T-cell (primary cell): ENCODE measurements around the gene C2orf76. TPM values are rescaled to one million over a fixed set of nuclear protein-coding genes. Genes with fewer than 3 reads are reported as not detected.

Experiments
- ATAC-seq, 4 experiments: fragments of 200-7000 bp in 3 of 4; fragments of 150-1000 bp in 1 of 4; cut with Tn5 transposase; replicated peaks in 1 of 4; 1 replicate in 3 of 4; 2 replicates in 1 of 4; pipeline ENCODE4 v1.10.0; 2021; ENCODE audit warnings: moderate library complexity in 3 of 4, mild to moderate bottlenecking in 2 of 4, moderate number of reproducible peaks in 1 of 4
- CTCF ChIA-PET, 2 donors: fragments of 300-600 bp; sonication (Branson Sonifier 250); formaldehyde crosslinking; loops; one replicate each; lab custom pipeline; 2022; ENCODE audit warnings: antibody characterized with exemption in 2 of 2; lab: Charles Lee
- POLR2A ChIA-PET, 2 donors: fragments of 300-600 bp; sonication (Branson Sonifier 250); formaldehyde crosslinking; loops; one replicate each; lab custom pipeline; 2022; ENCODE audit warnings: antibody characterized with exemption in 2 of 2; lab: Charles Lee
- DNase-seq, 35 experiments: peaks; one replicate each; pipeline versions ENCODE4 v3.0.0 to v3.0.0-alpha.2; 2013 to 2023
- H3K27ac ChIP-seq: one replicate; pipeline ENCODE4 v1.5.1; 2013; ENCODE audit warnings: low read length
- H3K27me3 ChIP-seq, 2 experiments: replicated peaks in 1 of 2; 1 replicate in 1 of 2; 2 replicates in 1 of 2; pipeline versions ENCODE4 v1.6.1 to v1.7.0; 2013; ENCODE audit warnings: low read length in 1 of 2, mixed read lengths in 1 of 2; ENCODE audit not compliant: control insufficient read depth in 2 of 2, insufficient read depth in 2 of 2; ENCODE audit errors: extremely low read depth in 1 of 2
- H3K36me3 ChIP-seq, 2 donors: 1 replicate in 1 of 2; 2 replicates in 1 of 2; pipeline versions ENCODE4 v1.6.1 to v1.7.0; 2013; ENCODE audit warnings: low read length in 1 of 2; ENCODE audit not compliant: control insufficient read depth in 2 of 2, insufficient read depth in 1 of 2; ENCODE audit errors: extremely low read depth in 1 of 2
- H3K4me1 ChIP-seq, 2 experiments: 1 replicate in 1 of 2; 2 replicates in 1 of 2; pipeline versions ENCODE4 v1.6.1 to v1.7.0; 2013; ENCODE audit warnings: low read length in 2 of 2, mixed read lengths in 1 of 2; ENCODE audit not compliant: insufficient read depth in 2 of 2, control insufficient read depth in 1 of 2; ENCODE audit errors: extremely low read depth in 1 of 2
- H3K4me3 ChIP-seq, 2 donors: 1 replicate in 1 of 2; 2 replicates in 1 of 2; pipeline versions ENCODE4 v1.5.1 to v1.7.0; 2013; ENCODE audit warnings: mild to moderate bottlenecking in 2 of 2, low read length in 1 of 2, moderate library complexity in 1 of 2; ENCODE audit not compliant: control insufficient read depth in 1 of 2; ENCODE audit errors: extremely low read depth in 1 of 2
- H3K9me3 ChIP-seq: 2 replicates; pipeline ENCODE4 v1.7.0; 2013
- H3K27ac Mint-ChIP-seq, 2 donors: one replicate each; pipeline ENCODE4 v1.8.0; 2020 to 2021; ENCODE audit warnings: mild to moderate bottlenecking in 2 of 2, mixed read lengths in 2 of 2
- H3K27me3 Mint-ChIP-seq, 2 donors: one replicate each; pipeline ENCODE4 v1.8.0; 2021 to 2022; ENCODE audit warnings: mixed read lengths in 2 of 2
- H3K36me3 Mint-ChIP-seq: one replicate; pipeline ENCODE4 v1.8.0; 2021; ENCODE audit warnings: mixed read lengths
- H3K4me1 Mint-ChIP-seq, 3 donors: one replicate each; pipeline ENCODE4 v1.8.0; 2020 to 2022; ENCODE audit warnings: mixed read lengths in 3 of 3, mild to moderate bottlenecking in 1 of 3
- H3K4me3 Mint-ChIP-seq, 3 donors: one replicate each; pipeline ENCODE4 v1.8.0; 2020 to 2022; ENCODE audit warnings: mild to moderate bottlenecking in 3 of 3, mixed read lengths in 3 of 3, moderate library complexity in 3 of 3
- H3K9me3 Mint-ChIP-seq, 3 donors: one replicate each; pipeline ENCODE4 v1.8.0; 2020 to 2022; ENCODE audit warnings: mixed read lengths in 3 of 3
- WGBS: methylation state at CpG from one replicate; pipeline ENCODE4 v1.1.5; 2013; ENCODE audit warnings: missing lambda C conversion rate; ENCODE audit not compliant: insufficient coverage; 5-methylcytosine and 5-hydroxymethylcytosine counted together
- total RNA-seq, 35 experiments: library from RNA in 6 of 35; stranded (reverse) in 6 of 35; fragments of 120-200 nt in 1 of 35; gene quantifications; one replicate each; pipeline versions ENCODE4 v1.2.1 to v1.2.4 and lab custom pipeline; 2013 to 2026

Gene C2orf76
- total RNA-seq, 5 donors from 2014 or later (not counting 1 experiment from before 2014, with no cell fraction given) = 5.2 to 9.0 (median 7.4) TPM

GRCh38 chr2:119360423-119360966, 6.1 kb downstream of the C2orf76 start:
- ATAC-seq = no peak
- no peaks in the 10 kb centered on the region for H3K9me3 ChIP-seq

GRCh38 chr2:119359774-119360173, 6.9 kb downstream of the C2orf76 start:
- no peak overlapping the region for H3K4me3 Mint-ChIP-seq
- no peaks in the 10 kb centered on the region for H3K27me3 Mint-ChIP-seq
- CTCF ChIA-PET = no interaction called here
- peaks cover 20 to 30% (median 24%) of the 10 kb centered on the region in 3 donors for H3K4me1 Mint-ChIP-seq
- Histone ChIP-seq H3K4me1 (peaks cover 0 to 8% of the 10 kb centered on the region in 2 experiments), H3K27ac (no peak overlapping the region), H3K27me3 (no peaks in the 10 kb centered on the region), H3K4me3 (no peak overlapping the region), H3K9me3 (no peaks in the 10 kb centered on the region), H3K36me3 (no peaks in the 10 kb centered on the region)
- no peaks in the 10 kb centered on the region for H3K9me3 Mint-ChIP-seq
- POLR2A ChIA-PET = no interaction called here
- no peaks in the 10 kb centered on the region for H3K36me3 Mint-ChIP-seq
- H3K27ac Mint-ChIP-seq = no peak overlapping the region
- WGBS = 100% methylated on average over 1 of the region's 6 CpGs
- DNase-seq = no peak
- ATAC-seq = no peak

More at GRCh38 chr2:119360423-119360966, 6.1 kb downstream of the C2orf76 start:
- Mint-ChIP-seq H3K9me3 (no peaks in the 10 kb centered on the region), H3K27ac (no peak overlapping the region), H3K36me3 (no peaks in the 10 kb centered on the region), H3K4me1 (peaks cover 27 to 37% (median 31%) of the 10 kb centered on the region in 3 donors), H3K27me3 (no peaks in the 10 kb centered on the region), H3K4me3 (no peak overlapping the region)
- Histone ChIP-seq H3K36me3 (no peaks in the 10 kb centered on the region), H3K27ac (no peak overlapping the region), H3K27me3 (no peaks in the 10 kb centered on the region), H3K4me1 (peaks cover 2 to 12% of the 10 kb centered on the region in 2 experiments), H3K4me3 (no peak overlapping the region)
- no CpG with 5 or more reads among the region's 2 CpGs for WGBS
- DNase-seq = no peak
- ChIA-PET POLR2A (no interaction called here), CTCF (no interaction called here)

GRCh38 chr2:119354860-119355259, 11.8 kb downstream of the C2orf76 start:
- no peak overlapping the region for H3K27ac ChIP-seq

GRCh38 chr2:119352357-119352756, 14.3 kb downstream of the C2orf76 start:
- Mint-ChIP-seq H3K27me3 (no peaks in the 10 kb centered on the region), H3K4me1 (peaks cover 0 to 5% (median 4%) of the 10 kb centered on the region in 3 donors), H3K36me3 (no peaks in the 10 kb centered on the region), H3K4me3 (no peak overlapping the region), H3K9me3 (no peaks in the 10 kb centered on the region), H3K27ac (no peak overlapping the region)
- ATAC-seq (no peak), DNase-seq (no peak)
- CTCF ChIA-PET = no interaction called here
- Histone ChIP-seq H3K27ac (no peak overlapping the region), H3K9me3 (no peaks in the 10 kb centered on the region), H3K4me1 (no peaks in the 10 kb centered on the region), H3K4me3 (no peak overlapping the region), H3K36me3 (no peaks in the 10 kb centered on the region), H3K27me3 (no peaks in the 10 kb centered on the region)
- POLR2A ChIA-PET = no interaction called here

More at GRCh38 chr2:119354860-119355259, 11.8 kb downstream of the C2orf76 start:
- DNase-seq (no peak), ATAC-seq (no peak)
- no peaks in the 10 kb centered on the region for H3K27me3 ChIP-seq
- Mint-ChIP-seq H3K9me3 (no peaks in the 10 kb centered on the region), H3K4me1 (peaks cover 0 to 5% (median 4%) of the 10 kb centered on the region in 3 donors), H3K4me3 (no peak overlapping the region), H3K36me3 (no peaks in the 10 kb centered on the region), H3K27ac (no peak overlapping the region), H3K27me3 (no peaks in the 10 kb centered on the region)
- no CpG with 5 or more reads among the region's 1 CpG for WGBS
- CTCF ChIA-PET = no interaction called here
- no peak overlapping the region for H3K4me3 ChIP-seq
- POLR2A ChIA-PET = no interaction called here
- no peaks in the 10 kb centered on the region for H3K4me1 ChIP-seq
- H3K9me3 ChIP-seq = no peaks in the 10 kb centered on the region
- no peaks in the 10 kb centered on the region for H3K36me3 ChIP-seq

- no peaks in the 10 kb centered on the region for H3K27me3 Mint-ChIP-seq
- no peaks in the 10 kb centered on the region for H3K27me3 ChIP-seq
- H3K4me3 Mint-ChIP-seq = no peak overlapping the region
- no peak overlapping the region for H3K27ac Mint-ChIP-seq
- 100% methylated on average over 1 of the region's 4 CpGs for WGBS
- no peak overlapping the region for H3K4me3 ChIP-seq
- no peaks in the 10 kb centered on the region for H3K4me1 ChIP-seq
- H3K4me1 Mint-ChIP-seq = no peaks in the 10 kb centered on the region
- CTCF ChIA-PET = interaction anchor here in 1 of 2 donors (0.7 kb wide), 1 partner anchor 72 kb away, joined by 3 read pairs; no protein-coding TSS in a partner anchor
- no peaks in the 10 kb centered on the region for H3K9me3 ChIP-seq
- POLR2A ChIA-PET = no interaction called here
- no peaks in the 10 kb centered on the region for H3K36me3 ChIP-seq
- ATAC-seq = no peak
- DNase-seq = no peak
- no peaks in the 10 kb centered on the region for H3K9me3 Mint-ChIP-seq
- no peaks in the 10 kb centered on the region for H3K36me3 Mint-ChIP-seq
- no peak overlapping the region for H3K27ac ChIP-seq
Observed at GRCh38 chr2:119350311-119350998, 16.2 kb downstream of the C2orf76 start.

- Mint-ChIP-seq H3K27ac (no peak overlapping the region), H3K9me3 (no peaks in the 10 kb centered on the region), H3K27me3 (no peaks in the 10 kb centered on the region), H3K4me1 (no peaks in the 10 kb centered on the region), H3K36me3 (no peaks in the 10 kb centered on the region), H3K4me3 (no peak overlapping the region)
- DNase-seq = no peak
- Histone ChIP-seq H3K4me1 (no peaks in the 10 kb centered on the region), H3K9me3 (no peaks in the 10 kb centered on the region), H3K36me3 (no peaks in the 10 kb centered on the region), H3K27me3 (no peaks in the 10 kb centered on the region), H3K27ac (no peak overlapping the region), H3K4me3 (no peak overlapping the region)
- ChIA-PET CTCF (interaction anchor here in 1 of 2 donors (0.6 kb wide), 2 partner anchors 41 to 594 kb away, joined by 4 to 5 read pairs; no protein-coding TSS in a partner anchor), POLR2A (no interaction called here)
- no peak for ATAC-seq
- WGBS = 97% methylated on average over 6 of the region's 6 CpGs
Observed at GRCh38 chr2:119349289-119349688, 17.3 kb downstream of the C2orf76 start.
